HG03095 (cell line): ENCODE results near the gene TCP10L.
"Not testable (repeated sequence)": the region's sequence is repeated elsewhere in the genome, so short reads cannot be mapped to it uniquely, and the experiment has no call there.

Source experiments
- ATAC-seq: cut with Tn5 transposase; IDR thresholded peaks from one replicate; pipeline ENCODE4 v1.9.1; 2021; ENCODE audit warnings: moderate library complexity; ENCODE audit not compliant: unreplicated experiment

The TCP10L gene

GRCh38 chr21:32585042-32585710 lies at the start of gene TCP10L:
TSS of gene TCP10L (minus strand) at chr21:32585523. CDS start at chr21:32584304, 1,219 bp downstream.
- no peak for ATAC-seq

DNA sequence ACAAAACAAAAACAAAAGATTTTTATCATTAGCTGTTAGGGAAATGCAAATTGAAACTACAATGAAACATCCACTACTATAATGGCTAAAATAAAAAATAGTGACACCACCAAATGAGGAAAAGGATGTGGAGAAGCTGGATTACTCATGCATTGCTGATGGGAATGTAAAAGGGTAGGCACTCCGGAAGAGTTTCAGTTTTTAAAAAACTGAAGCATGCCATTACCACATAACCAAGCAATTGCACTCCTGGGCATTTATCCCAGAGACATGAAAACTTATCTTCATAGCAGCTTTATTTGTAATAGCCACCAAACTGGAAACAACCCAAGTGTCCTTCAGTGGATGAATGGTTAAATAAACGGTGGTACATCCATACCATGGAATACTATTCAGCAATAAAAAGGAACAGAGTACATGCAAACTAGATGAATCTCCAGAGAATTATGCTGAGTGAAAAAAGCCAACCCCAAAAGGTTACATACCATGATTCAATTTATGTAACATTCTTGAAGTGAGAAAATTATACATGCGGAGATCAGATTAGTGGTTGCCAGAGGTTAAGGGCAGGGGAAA lies 41.4 kb upstream of the TCP10L start:
- no peak for ATAC-seq

DNA sequence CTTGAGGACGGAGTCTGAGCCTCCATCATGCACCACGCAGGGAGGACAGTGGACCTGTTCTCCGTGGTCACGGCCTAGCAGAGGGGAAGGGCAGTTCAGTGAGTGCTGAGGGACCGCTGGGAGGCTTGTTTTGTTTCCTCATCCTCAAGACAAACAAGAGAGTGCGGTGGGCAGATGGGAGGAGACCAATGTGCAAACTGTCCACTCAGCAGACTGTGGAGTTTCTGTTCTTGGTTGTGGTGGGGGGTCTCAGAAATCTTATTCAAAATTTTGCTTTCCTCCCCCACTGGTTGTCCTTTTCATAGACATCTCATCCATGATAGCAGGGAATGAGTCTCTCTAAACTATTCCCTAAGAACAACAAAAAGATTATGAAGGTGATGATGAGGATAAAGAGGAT lies 32.9 kb upstream of the TCP10L start:
- ATAC-seq: not testable (repeated sequence)

DNA sequence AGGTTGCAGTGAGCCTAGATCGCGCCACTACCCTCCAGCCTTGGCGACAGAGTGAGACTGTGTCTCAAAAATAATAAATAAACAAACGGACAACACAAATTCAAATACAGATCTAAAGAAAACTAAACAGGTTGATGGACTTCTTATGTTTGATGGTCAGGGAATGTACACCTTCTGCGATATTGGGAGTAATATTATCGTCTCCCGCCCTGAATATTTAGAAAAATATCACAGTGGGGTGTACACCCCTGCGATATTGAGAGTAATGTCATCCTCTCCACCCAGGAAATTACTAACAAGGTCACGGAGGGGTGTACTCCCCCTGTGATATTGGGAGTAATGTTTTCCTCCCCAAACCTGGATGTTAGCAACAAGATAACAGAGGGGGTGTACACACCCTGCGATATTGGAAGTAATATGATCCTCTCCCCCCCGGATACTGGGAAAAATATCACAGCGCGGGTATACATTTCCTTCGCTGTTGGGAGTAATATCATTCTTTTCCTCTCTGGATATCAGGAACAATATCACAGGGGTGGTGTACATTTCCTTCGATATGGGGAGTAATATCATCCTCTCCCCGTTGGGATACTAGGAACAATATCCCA lies 28.2 kb upstream of the TCP10L start:
- ATAC-seq: no peak

DNA sequence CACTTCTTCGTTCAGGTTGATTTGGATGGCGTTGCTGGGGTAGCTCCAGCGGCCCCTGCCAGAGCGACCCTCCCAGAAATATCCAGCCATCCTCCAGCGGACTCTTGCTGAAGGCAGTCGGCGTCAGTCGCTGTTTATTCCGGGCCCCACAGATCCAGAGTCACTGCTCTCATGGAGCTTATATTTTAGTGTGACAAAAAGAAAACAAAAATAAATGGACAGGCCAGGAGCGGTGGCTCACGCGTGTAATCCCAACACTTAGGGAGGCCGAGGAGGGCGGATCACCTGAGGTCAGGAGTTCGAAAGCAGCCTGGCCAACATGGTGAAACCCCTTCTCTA lies 27.6 kb upstream of the TCP10L start:
- ATAC-seq: no peak

DNA sequence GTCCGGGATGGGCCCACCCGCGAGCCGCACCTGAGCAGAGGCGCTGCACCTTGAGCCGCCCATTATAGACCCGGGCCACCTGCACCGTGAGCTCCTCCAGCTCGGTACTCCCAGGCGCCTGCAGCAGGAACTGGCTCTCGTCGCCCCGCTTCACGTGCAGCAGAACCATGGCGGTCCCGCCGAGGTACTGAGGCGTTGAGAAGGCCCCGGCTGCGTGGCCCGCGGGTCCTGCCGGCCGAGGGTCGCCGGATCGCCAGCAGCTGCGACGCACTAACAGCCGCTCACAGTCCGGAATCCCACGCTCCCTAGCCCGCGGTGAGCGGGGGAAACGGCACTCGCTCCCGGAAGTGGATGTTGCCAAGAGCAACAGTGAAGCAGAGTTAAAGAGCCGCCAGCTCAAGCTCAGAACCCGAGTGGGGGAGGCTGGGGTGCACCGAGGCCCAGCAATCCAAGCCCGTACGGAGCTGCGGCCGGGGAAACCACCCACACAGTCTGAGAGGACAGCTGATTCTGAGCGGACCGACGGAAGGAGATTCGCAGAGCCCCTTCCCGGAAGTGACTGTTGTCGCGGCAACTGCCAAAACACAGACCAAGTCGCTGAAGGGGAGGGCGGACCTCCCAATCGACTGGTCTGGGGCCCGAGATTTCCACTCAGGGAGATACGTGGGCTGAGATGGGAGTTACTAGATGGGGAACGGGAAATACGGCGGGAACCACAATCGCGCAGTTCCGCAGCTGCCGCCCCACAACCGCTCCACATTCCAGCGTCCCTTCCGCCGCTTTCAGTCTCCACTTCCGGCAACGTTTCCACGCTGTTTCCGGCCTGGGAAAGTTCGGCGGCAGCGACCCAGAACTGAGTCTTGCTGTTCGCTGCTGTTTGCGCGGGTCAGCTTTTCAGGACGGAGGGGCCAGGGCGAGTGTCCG lies 27.0 kb upstream of the TCP10L start, which contains the start of gene CFAP298:
Gene CFAP298 (minus strand): TSS at position 303 of the 924 bp plus-strand sequence. CDS start 134 bp downstream, at position 169.
- peak; percentile 97 for ATAC-seq

DNA sequence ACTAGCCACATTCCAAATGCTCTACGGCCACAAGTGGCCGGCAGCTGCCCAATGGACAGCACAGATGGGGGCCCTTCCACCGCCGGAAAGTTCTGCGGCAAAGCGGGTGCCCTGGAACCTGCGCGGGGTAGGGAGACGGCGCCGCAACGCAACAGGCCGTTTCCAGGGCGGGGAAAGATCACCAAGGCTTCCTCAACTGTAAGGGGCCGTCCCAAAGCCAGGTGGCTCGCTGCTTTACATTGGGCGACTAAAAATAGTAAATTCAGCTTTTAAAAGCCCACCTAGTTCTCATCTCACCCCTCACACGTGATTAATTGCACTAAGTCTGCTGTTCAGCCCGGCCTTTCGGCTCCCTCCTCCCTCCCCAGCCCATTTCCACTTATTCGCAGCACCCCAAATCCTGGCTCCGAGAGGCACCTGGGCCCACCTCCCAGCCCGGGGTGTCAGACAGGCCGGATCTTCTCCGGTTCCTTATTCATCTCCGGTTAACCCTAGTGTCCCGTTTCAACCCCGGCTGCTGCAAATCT lies 26.2 kb upstream of the TCP10L start:
- no peak for ATAC-seq

- not testable (repeated sequence) for ATAC-seq
Measured at GRCh38 chr21:32610940-32611339, 25.6 kb upstream of the TCP10L start.

- no peak for ATAC-seq
Measured at GRCh38 chr21:32608851-32609250, 23.5 kb upstream of the TCP10L start.

DNA sequence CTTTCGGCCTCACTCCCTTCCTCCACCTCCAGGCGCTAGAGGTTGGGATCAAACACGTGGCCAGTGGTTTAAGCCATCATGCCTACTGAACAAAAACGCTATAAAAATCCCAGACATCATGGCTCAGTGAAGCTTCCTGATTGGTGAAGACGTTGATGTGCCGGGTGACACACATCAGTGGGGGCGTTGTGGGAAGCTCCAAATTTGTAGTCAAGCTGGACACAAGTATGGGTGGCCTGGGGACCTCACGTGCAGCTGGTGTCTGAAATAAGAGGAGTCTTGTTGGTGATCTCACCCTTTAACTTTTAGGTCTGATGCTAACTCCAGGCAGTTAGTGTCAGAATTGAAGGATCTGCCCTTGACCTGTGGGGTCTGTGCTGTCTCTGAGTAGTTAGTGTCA lies 20.1 kb upstream of the TCP10L start:
- no peak for ATAC-seq

DNA sequence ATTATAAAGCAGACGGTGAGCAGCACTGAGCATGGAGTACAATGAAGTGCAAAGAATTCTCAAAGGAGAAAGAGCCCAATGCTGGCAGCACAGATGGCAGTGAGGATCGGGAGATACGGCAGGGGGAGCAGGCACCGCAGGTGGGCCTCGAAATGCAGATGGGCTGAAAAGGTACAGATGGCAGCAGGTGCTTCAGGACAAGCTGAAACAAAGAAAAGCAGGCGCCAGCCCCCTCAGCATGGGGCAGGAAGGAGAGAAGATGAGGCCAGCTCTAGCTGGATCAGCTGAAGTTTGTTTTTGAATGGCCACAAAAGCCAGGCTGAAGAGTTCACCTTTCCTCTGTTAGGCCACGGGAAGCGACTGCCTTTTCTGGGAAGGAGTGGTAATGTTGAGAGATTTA lies 19.1 kb upstream of the TCP10L start:
- ATAC-seq: no peak

DNA sequence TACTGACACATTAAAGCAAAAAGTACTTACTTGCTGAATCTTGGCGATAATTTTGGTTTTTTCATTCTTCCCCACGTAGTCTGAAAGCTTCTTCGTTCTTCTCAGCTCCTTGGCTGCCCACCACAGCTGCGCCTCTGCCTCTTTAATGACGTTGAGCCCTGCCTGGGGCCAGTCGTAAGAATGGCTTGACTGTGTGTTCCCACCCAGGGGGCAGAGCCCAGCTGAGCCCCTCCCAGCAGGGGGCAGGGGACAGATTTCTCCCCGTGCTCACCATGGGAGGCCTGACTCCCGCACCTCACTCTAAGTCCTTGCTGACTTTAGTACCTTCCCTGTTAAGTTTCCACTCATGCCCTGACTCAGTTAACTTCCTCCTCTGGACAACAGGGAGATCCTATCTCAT lies 17.8 kb upstream of the TCP10L start:
- no peak for ATAC-seq

DNA sequence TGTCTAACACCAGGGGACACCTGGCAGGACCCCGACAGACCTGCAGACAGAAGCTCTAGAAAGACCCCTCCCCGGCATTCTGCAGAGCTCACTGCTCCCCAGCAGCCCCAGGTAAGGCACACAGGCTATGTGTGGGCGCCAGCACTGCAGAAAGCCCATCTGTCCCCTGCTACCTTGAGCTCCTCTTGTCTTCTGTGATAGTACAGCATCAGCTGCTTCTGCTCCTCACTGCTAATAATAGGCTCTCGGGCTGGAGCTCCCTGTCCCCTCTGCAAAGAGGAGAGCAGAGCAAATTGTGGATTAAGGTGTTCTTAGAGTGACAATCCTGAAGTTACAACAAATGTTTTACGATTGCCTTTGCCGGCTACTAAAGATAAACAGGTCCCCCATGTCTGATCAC lies 16.8 kb upstream of the TCP10L start:
- ATAC-seq: no peak

GRCh38 chr21:32599526-32599925 lies 14.2 kb upstream of the TCP10L start:
- ATAC-seq: no peak

DNA sequence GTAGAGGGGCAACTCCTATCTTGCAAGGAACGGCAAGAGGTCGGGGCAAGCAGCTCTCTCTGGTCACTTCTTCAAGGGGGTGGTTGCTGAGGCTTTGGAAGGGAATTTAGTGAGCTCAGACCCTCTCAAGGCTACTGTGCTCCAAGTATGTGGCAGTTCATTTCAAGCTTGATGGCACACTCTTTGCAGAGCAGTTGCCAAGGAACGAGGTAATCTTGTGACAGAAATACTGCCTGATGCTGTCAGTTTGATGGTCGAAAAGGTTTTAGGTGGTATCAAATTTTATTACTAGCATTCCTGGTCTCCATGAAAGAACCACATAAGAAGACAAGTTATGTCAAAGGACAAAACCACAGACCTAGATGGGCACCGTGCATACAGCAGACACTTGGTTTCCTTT lies 13.8 kb upstream of the TCP10L start:
- ATAC-seq: no peak

DNA sequence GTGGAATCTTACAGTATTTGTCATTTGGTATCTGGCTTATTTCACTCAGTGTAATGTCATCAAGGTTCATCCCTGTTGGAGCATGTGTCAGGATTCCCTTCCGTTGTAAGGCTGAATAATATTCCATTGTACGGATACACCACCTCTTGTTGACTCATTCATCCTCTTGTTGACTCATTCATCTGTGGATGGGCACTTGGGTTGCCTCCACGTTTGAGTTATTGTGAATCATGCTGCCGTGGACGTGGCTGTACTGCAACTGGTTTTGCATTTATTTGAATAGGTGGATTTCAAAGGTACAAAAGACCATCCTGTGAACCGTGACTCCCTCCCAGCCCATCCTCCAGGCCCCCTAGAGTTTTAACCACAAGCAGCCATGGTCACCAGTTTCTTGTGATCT lies 11.9 kb upstream of the TCP10L start:
- ATAC-seq: no peak

GRCh38 chr21:32595431-32595830 lies 10.1 kb upstream of the TCP10L start:
- ATAC-seq: no peak

DNA sequence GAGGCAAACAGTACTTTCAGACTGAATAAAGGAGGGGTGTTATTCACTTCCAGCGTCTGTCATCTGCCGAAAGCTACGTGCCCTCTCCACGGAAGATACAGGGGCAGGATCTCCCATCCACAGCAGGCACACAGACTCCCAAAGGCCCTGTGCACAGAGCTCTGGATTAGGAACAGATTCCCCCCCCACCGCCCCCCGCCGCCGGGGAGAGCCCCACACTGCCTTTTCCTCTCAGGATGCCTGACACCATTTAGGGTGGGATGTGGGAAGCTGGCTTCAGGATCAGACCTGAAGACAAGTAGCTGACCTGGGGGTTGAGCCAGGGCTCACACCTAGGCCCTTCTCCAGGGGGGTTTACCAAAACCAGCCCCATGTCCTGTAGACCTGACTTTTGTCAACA lies 8.4 kb upstream of the TCP10L start:
- ATAC-seq: no peak

GRCh38 chr21:32592929-32593502 lies 7.7 kb upstream of the TCP10L start:
- ATAC-seq: no peak

- no peak for ATAC-seq
Measured at GRCh38 chr21:32590130-32590529, 4.8 kb upstream of the TCP10L start.

- ATAC-seq: no peak
Measured at GRCh38 chr21:32587651-32588050, 2.3 kb upstream of the TCP10L start.
